Measurements from ENCODE around the gene CD28.

GRCh38 chr2:203691149-203691548, 15.3 kb upstream of the CD28 start:
- TF ChIP-seq, protein P1, sequence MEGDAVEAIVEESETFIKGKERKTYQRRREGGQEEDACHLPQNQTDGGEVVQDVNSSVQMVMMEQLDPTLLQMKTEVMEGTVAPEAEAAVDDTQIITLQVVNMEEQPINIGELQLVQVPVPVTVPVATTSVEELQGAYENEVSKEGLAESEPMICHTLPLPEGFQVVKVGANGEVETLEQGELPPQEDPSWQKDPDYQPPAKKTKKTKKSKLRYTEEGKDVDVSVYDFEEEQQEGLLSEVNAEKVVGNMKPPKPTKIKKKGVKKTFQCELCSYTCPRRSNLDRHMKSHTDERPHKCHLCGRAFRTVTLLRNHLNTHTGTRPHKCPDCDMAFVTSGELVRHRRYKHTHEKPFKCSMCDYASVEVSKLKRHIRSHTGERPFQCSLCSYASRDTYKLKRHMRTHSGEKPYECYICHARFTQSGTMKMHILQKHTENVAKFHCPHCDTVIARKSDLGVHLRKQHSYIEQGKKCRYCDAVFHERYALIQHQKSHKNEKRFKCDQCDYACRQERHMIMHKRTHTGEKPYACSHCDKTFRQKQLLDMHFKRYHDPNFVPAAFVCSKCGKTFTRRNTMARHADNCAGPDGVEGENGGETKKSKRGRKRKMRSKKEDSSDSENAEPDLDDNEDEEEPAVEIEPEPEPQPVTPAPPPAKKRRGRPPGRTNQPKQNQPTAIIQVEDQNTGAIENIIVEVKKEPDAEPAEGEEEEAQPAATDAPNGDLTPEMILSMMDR (IDR thresholded peaks at IDR 0.05; ENCODE audit: poor library complexity, severe bottlenecking), result no peak
- TF ChIP-seq EZH2 (IDR thresholded peaks at IDR 0.05; ENCODE audit: borderline replicate concordance, insufficient read depth, low read length, poor library complexity, severe bottlenecking) (no peak), EP300 (conservative IDR thresholded peaks at IDR 0.05; ENCODE audit: poor library complexity, severe bottlenecking) (no peak)
- TF ChIP-seq, protein P2, sequence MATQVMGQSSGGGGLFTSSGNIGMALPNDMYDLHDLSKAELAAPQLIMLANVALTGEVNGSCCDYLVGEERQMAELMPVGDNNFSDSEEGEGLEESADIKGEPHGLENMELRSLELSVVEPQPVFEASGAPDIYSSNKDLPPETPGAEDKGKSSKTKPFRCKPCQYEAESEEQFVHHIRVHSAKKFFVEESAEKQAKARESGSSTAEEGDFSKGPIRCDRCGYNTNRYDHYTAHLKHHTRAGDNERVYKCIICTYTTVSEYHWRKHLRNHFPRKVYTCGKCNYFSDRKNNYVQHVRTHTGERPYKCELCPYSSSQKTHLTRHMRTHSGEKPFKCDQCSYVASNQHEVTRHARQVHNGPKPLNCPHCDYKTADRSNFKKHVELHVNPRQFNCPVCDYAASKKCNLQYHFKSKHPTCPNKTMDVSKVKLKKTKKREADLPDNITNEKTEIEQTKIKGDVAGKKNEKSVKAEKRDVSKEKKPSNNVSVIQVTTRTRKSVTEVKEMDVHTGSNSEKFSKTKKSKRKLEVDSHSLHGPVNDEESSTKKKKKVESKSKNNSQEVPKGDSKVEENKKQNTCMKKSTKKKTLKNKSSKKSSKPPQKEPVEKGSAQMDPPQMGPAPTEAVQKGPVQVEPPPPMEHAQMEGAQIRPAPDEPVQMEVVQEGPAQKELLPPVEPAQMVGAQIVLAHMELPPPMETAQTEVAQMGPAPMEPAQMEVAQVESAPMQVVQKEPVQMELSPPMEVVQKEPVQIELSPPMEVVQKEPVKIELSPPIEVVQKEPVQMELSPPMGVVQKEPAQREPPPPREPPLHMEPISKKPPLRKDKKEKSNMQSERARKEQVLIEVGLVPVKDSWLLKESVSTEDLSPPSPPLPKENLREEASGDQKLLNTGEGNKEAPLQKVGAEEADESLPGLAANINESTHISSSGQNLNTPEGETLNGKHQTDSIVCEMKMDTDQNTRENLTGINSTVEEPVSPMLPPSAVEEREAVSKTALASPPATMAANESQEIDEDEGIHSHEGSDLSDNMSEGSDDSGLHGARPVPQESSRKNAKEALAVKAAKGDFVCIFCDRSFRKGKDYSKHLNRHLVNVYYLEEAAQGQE (IDR thresholded peaks at IDR 0.05; ENCODE audit: borderline replicate concordance), result no peak

Data from neural cell (in vitro differentiated cells).